ENCODE results near the gene FAM83D. TPM values are rescaled to one million over a fixed set of nuclear protein-coding genes. Genes with fewer than 3 reads are reported as not detected.

FAM83D gene
- total and polyA plus RNA-seq, 2 of the 8 experiments (the other 6 are each of a cell fraction or from before 2014, with no cell fraction given), result 60.9 to 62.6 TPM

GRCh38 chr20:38979842-38980241, 53.6 kb downstream of the FAM83D start:
- Histone ChIP-seq H2BK20ac (ENCODE audit: low read length) (no peak overlapping the region), H2BK120ac (replicated peaks; ENCODE audit: low read depth, low read length) (no peak overlapping the region), H4K8ac (ENCODE audit: extremely low read depth, insufficient read depth, low read length) (no peak overlapping the region), H3K36me3 (ENCODE audit: control insufficient read depth in 2 of 4, insufficient read depth in 4 of 4, low read length in 3 of 4) (peaks cover 0 to 16% (median 2%) of the 10 kb centered on the region in 4 experiments; a peak in 4 of 8 replicates), H3K9ac (replicated peaks in 1 of 4; ENCODE audit: extremely low read depth in 1 of 4, low read depth in 3 of 4, low read length in 3 of 4) (no peak overlapping the region), H3K14ac (ENCODE audit: insufficient read length) (no peak overlapping the region), H3K4me3 (ENCODE audit: extremely low read depth in 1 of 4, insufficient read depth in 2 of 4, low read depth in 3 of 4, low read length in 4 of 4) (no peak overlapping the region), H2BK5ac (ENCODE audit: low read depth, low read length) (no peak overlapping the region), H3K56ac (replicated peaks; ENCODE audit: insufficient read length, low read depth, low read length) (no peak overlapping the region), H3K9me3 (ENCODE audit: insufficient read depth in 2 of 2, low read depth in 1 of 2, low read length in 1 of 2) (no peaks in the 10 kb centered on the region), H4K91ac (replicated peaks; ENCODE audit: insufficient read length, low read length) (no peak overlapping the region), H2BK15ac (ENCODE audit: low read length) (no peak overlapping the region), H4K5ac (ENCODE audit: insufficient read length, low read depth, low read length) (no peak overlapping the region), H3K4me1 (replicated peaks in 1 of 4; ENCODE audit: control insufficient read depth in 3 of 4, insufficient read depth in 4 of 4, low read length in 3 of 4) (no peaks in the 10 kb centered on the region), H3K27ac (ENCODE audit: low read depth, low read length) (no peak overlapping the region), H2AFZ (ENCODE audit: low read length) (no peak overlapping the region), H3K4ac (replicated peaks; ENCODE audit: insufficient read length, low read depth, low read length) (no peak overlapping the region), H3K4me2 (ENCODE audit: insufficient read depth in 1 of 2, low read depth in 2 of 2, low read length in 2 of 2) (no peak overlapping the region), H3K27me3 (replicated peaks in 1 of 4; ENCODE audit: control insufficient read depth in 3 of 4, extremely low read depth in 1 of 4, insufficient read depth in 3 of 4, low read length in 3 of 4) (no peaks in the 10 kb centered on the region), H3K79me1 (ENCODE audit: low read depth, low read length) (no peaks in the 10 kb centered on the region; the same call in 1 of the 2 replicates), H3K18ac (ENCODE audit: extremely low read depth, low read length) (no peak overlapping the region), H2BK12ac (ENCODE audit: low read depth, low read length) (no peak overlapping the region), H3K23ac (ENCODE audit: insufficient read length) (no peak overlapping the region), H2AK5ac (ENCODE audit: low read depth, low read length) (no peak overlapping the region), H4K20me1 (replicated peaks in 1 of 2; ENCODE audit: control insufficient read depth in 1 of 2, insufficient read depth in 2 of 2, low read length in 2 of 2) (peaks cover 1 to 3% of the 10 kb centered on the region in 2 experiments), H3K79me2 (ENCODE audit: control insufficient read depth in 1 of 2, insufficient read depth in 2 of 2, low read length in 2 of 2) (peaks cover 0 to 31% of the 10 kb centered on the region in 2 experiments; a peak in 2 of 4 replicates), H3K23me2 (ENCODE audit: low read depth, low read length) (no peaks in the 10 kb centered on the region; the same call in 1 of the 2 replicates)
- ChIA-PET POLR2A (ENCODE audit: partially characterized antibody) (interaction anchor here (0.7 to 4.1 kb wide), 5 partner anchors 12 to 22 kb away, joined by 3 to 18 read pairs (median 3); partner anchors contain the start of gene DHX35), CTCF (ENCODE audit: partially characterized antibody) (interaction anchor here (0.6 to 1.0 kb wide), 3 partner anchors 12 to 27 kb away, joined by 3 to 4 read pairs (median 4); no protein-coding TSS in a partner anchor)
- DNase-seq (ENCODE audit: low read depth in 1 of 2, low spot score in 2 of 2), result no peak
- 92% methylated on average over 3 of the region's 3 CpGs; no CpG with 5 or more reads in 1 of the 2 experiments for WGBS, 2 experiments (ENCODE audit: extremely low coverage in 1 of 2, insufficient coverage in 1 of 2, insufficient read length in 1 of 2, insufficient replicate concordance in 2 of 2, low coverage in 1 of 2, low lambda C conversion rate in 2 of 2, missing lambda C conversion rate in 1 of 2)
- FAIRE-seq, result no peak
- TF ChIP-seq MAX (IDR thresholded peaks at IDR 0.05) (no peak), SP1 (IDR thresholded peaks at IDR 0.05; ENCODE audit: low read depth, low read length) (no peak)
